PC-3 (cell line): ENCODE data around the gene H6PD. TPM values are rescaled to one million over a fixed set of nuclear protein-coding genes. Genes with fewer than 3 reads are reported as not detected.

Experiments used
- ATAC-seq: fragments of 200-7000 bp; cut with Tn5 transposase; 2 replicates; pipeline ENCODE4 v1.9.1; 2020; ENCODE audit warnings: mild to moderate bottlenecking, moderate library complexity
- BruUV-seq: library from RNA; stranded (reverse); fragments of 400-500 nt; replicated peaks from 2 replicates; lab custom pipeline; 2021; lab: Mats Ljungman, UMichigan
- CTCF ChIA-PET: fragments of 300-600 bp; sonication (Branson Sonifier 250); formaldehyde crosslinking; loops from one replicate; lab custom pipeline; 2022; ENCODE audit warnings: antibody characterized with exemption; lab: Charles Lee
- POLR2A ChIA-PET: fragments of 300-600 bp; sonication (Branson Sonifier 250); formaldehyde crosslinking; loops from one replicate; lab custom pipeline; 2022; ENCODE audit warnings: antibody characterized with exemption; ENCODE audit not compliant: unreplicated experiment; lab: Charles Lee
- DNase-seq: peaks from one replicate; pipeline ENCODE4 v3.0.0-alpha.2; 2015
- H2AFZ ChIP-seq: fragments of 300-600 bp; sonication (generic); 2 replicates; pipeline ENCODE4 v1.6.0; 2016; ENCODE audit warnings: antibody characterized with exemption, low read length
- H3F3A ChIP-seq: fragments of 300-600 bp; sonication (generic); one replicate; pipeline ENCODE4 v1.6.0; 2017; ENCODE audit warnings: antibody characterized with exemption, low read length, control low read depth, mild to moderate bottlenecking; ENCODE audit not compliant: unreplicated experiment
- H3K27ac ChIP-seq: fragments of 300-600 bp; sonication (generic); 2 replicates; pipeline ENCODE4 v1.5.1; 2016; ENCODE audit warnings: mild to moderate bottlenecking, low read length
- H3K27me3 ChIP-seq: fragments of 300-600 bp; sonication (generic); 2 replicates; pipeline ENCODE4 v1.6.1; 2016; ENCODE audit warnings: low read length, mixed read lengths
- H3K36me3 ChIP-seq: fragments of 300-600 bp; sonication (generic); 2 replicates; pipeline ENCODE4 v1.6.1; 2016; ENCODE audit warnings: low read depth, mixed run types, low read length, mixed read lengths
- H3K4me1 ChIP-seq: fragments of 300-600 bp; sonication (generic); 2 replicates; pipeline ENCODE4 v1.5.1; 2016; ENCODE audit warnings: low read length; ENCODE audit not compliant: insufficient read depth
- H3K4me2 ChIP-seq: fragments of 300-600 bp; sonication (generic); 2 replicates; pipeline ENCODE4 v1.6.0; 2016; ENCODE audit warnings: low read length
- H3K4me3 ChIP-seq: fragments of 300-600 bp; sonication (generic); 2 replicates; pipeline ENCODE4 v1.5.1; 2016; ENCODE audit warnings: mild to moderate bottlenecking, low read length, mixed read lengths
- H3K79me2 ChIP-seq: fragments of 300-600 bp; sonication (generic); 2 replicates; pipeline ENCODE4 v1.6.1; 2017; ENCODE audit warnings: low read length, mixed read lengths
- H3K9ac ChIP-seq: fragments of 300-600 bp; sonication (generic); 2 replicates; pipeline ENCODE4 v1.6.0; 2016; ENCODE audit warnings: mild to moderate bottlenecking, low read length
- H3K9me2 ChIP-seq: fragments of 300-600 bp; sonication (generic); replicated peaks from 2 replicates; pipeline ENCODE4 v1.6.1; 2016; ENCODE audit warnings: mixed run types, low read length, mixed read lengths
- H3K9me3 ChIP-seq: fragments of 300-600 bp; sonication (generic); 2 replicates; pipeline ENCODE4 v1.6.1; 2016; ENCODE audit warnings: low read length, mixed read lengths
- H4K20me1 ChIP-seq: fragments of 300-600 bp; sonication (generic); 2 replicates; pipeline ENCODE4 v1.6.1; 2016; ENCODE audit warnings: low read length, mixed read lengths
- CTCF ChIP-seq: fragments of 300-600 bp; sonication (generic); conservative IDR thresholded peaks from 2 replicates; pipeline ENCODE4 v1.5.1; 2017; ENCODE audit warnings: antibody characterized with exemption, low read depth, mild to moderate bottlenecking, low read length
- EZH2 ChIP-seq: fragments of 300-600 bp; sonication (generic); IDR thresholded peaks from one replicate; pipeline ENCODE4 v1.6.1; 2017; ENCODE audit warnings: antibody characterized with exemption, mild to moderate bottlenecking, low read length; ENCODE audit not compliant: unreplicated experiment
- EZH2phosphoT487 ChIP-seq: fragments of 300-600 bp; sonication (generic); IDR thresholded peaks from 2 replicates; pipeline ENCODE4 v1.6.1; 2018; ENCODE audit warnings: mild to moderate bottlenecking, antibody characterized with exemption, low read length, borderline replicate concordance
- intact Hi-C: fragments of 100-400 bp; cut with micrococcal nuclease; formaldehyde crosslinking; loops from 2 replicates; pipeline ENCODE4 v1.9.0; 2023
- total RNA-seq: library from RNA; depleted of rRNA; stranded (reverse); fragments of >200 nt; gene quantifications from 2 replicates; pipeline ENCODE4 v1.2.3, GENCODE V29; 2014

Gene H6PD
- total RNA-seq, 1 experiment from 2014 or later, result 6.8 TPM

- H3K4me1 ChIP-seq, result peaks cover 34% of the 10 kb centered on the region
- no peak for ATAC-seq
- no peak overlapping the region for H2AFZ ChIP-seq
- ChIA-PET POLR2A (no interaction called here), CTCF (interaction anchor here (0.6 kb wide), 2 partner anchors 9 to 339 kb away, joined by 4 read pairs; no protein-coding TSS in a partner anchor)
- H3K27ac ChIP-seq, result no peak overlapping the region
- intact Hi-C loops, result no loop called here
- DNase-seq, result no peak
- H3K9me3 ChIP-seq, result no peaks in the 10 kb centered on the region
- H4K20me1 ChIP-seq, result no peaks in the 10 kb centered on the region
- no peak overlapping the region for H3K4me3 ChIP-seq
- H3F3A ChIP-seq, result no peaks in the 10 kb centered on the region
- H3K79me2 ChIP-seq, result no peaks in the 10 kb centered on the region
- no peaks in the 10 kb centered on the region for H3K36me3 ChIP-seq
- H3K9ac ChIP-seq, result no peak overlapping the region
- H3K9me2 ChIP-seq, result no peaks in the 10 kb centered on the region
- no TSS peak for BruUV-seq
- H3K27me3 ChIP-seq, result no peaks in the 10 kb centered on the region
- TF ChIP-seq EZH2 (no peak), CTCF (no peak), EZH2phosphoT487 (no peak)
- H3K4me2 ChIP-seq, result 0 out of 2 replicates have a peak overlapping the region, but pooled peaks have one; percentile 28
These were observed 40.6 kb downstream of the H6PD start for GRCh38 chr1:9275161-9275560.

GRCh38 chr1:9275567-9276034 lies 41.0 kb downstream of the H6PD start:
- Histone ChIP-seq H3K9me3 (no peaks in the 10 kb centered on the region), H3K36me3 (no peaks in the 10 kb centered on the region), H4K20me1 (no peaks in the 10 kb centered on the region), H3K4me3 (no peak overlapping the region), H3K9me2 (no peaks in the 10 kb centered on the region), H3K4me1 (peaks cover 32% of the 10 kb centered on the region), H3K27ac (no peak overlapping the region), H3K27me3 (no peaks in the 10 kb centered on the region), H3F3A (no peaks in the 10 kb centered on the region), H3K79me2 (no peaks in the 10 kb centered on the region), H3K9ac (no peak overlapping the region), H3K4me2 (peak overlapping the region; percentile 28), H2AFZ (no peak overlapping the region)
- ChIA-PET CTCF (interaction anchor here (0.6 kb wide), 2 partner anchors 9 to 339 kb away, joined by 4 read pairs; no protein-coding TSS in a partner anchor), POLR2A (no interaction called here)
- peak; percentile 63 for ATAC-seq
- intact Hi-C loops, result no loop called here
- BruUV-seq, result no TSS peak
- TF ChIP-seq EZH2 (no peak), CTCF (no peak), EZH2phosphoT487 (no peak)
- peak; percentile 64 for DNase-seq

DNA sequence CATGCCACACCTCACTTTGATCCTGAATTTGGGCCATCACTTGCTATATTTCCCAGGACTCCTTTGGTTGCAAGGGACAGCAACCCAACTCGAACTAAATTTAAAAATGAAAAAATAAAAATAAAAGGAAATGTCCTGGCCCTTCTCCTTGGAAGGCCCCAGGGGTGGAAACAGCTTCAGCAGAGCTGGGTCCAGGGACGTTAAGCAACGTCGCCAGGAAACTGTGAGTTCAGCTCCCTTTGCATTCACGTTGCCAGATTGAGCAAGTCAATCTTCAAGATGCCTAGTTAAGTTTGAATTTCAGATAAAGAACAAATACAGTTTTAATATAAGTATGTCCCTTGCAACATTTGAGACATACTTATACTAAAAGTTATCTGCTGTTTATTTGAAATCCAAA lies 43.5 kb downstream of the H6PD start:
- ATAC-seq (no peak), DNase-seq (no peak)
- H3K27ac ChIP-seq, result no peak overlapping the region
- H3F3A ChIP-seq, result no peaks in the 10 kb centered on the region
- H3K9me2 ChIP-seq, result no peaks in the 10 kb centered on the region
- H2AFZ ChIP-seq, result no peak overlapping the region
- no peaks in the 10 kb centered on the region for H3K9me3 ChIP-seq
- H3K4me1 ChIP-seq, result peaks cover 38% of the 10 kb centered on the region
- H3K27me3 ChIP-seq, result no peaks in the 10 kb centered on the region
- no peak overlapping the region for H3K4me2 ChIP-seq
- no TSS peak for BruUV-seq
- H3K9ac ChIP-seq, result no peak overlapping the region
- no peak overlapping the region for H3K4me3 ChIP-seq
- ChIA-PET POLR2A (no interaction called here), CTCF (no interaction called here)
- intact Hi-C loops, result no loop called here
- H3K36me3 ChIP-seq, result no peaks in the 10 kb centered on the region
- no peak for TF ChIP-seq EZH2phosphoT487
- TF ChIP-seq CTCF, result no peak
- no peak for TF ChIP-seq EZH2
- H4K20me1 ChIP-seq, result no peaks in the 10 kb centered on the region
- H3K79me2 ChIP-seq, result no peaks in the 10 kb centered on the region
